Measurements from ENCODE around the gene BTN1A1.

BTN1A1 gene

DNA sequence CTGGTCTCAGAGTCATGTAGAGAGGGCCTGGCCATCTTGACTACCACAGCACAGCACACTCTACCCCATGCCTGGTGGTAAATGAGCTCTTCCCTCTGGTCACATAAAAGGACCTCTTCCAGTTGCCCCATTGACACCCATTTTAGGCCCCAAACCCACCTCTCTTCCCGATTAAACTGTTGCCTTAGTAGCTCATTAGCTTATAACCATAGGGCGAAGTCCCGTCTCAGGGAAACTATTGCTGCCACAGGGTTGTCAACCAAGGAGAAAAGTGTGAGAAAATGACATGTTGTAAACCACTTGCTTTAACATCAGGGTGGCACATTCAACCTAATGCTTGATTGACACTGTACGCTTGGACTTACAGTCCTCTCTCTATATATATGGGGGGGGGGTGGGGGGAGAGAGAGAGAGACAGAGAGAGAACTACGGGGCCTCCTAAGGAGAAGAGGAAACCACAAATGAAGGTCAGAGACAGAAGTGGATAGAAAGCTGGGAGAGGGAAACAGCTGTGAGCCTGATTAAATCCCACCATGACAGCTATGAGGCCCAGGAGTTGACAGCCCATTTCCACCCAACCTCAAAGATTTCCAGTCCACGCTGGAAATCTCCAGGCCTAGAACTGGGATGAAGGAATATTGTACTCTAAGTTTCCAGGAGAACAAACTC lies 14.9 kb upstream of the BTN1A1 start:
- TF ChIP-seq, protein P1, sequence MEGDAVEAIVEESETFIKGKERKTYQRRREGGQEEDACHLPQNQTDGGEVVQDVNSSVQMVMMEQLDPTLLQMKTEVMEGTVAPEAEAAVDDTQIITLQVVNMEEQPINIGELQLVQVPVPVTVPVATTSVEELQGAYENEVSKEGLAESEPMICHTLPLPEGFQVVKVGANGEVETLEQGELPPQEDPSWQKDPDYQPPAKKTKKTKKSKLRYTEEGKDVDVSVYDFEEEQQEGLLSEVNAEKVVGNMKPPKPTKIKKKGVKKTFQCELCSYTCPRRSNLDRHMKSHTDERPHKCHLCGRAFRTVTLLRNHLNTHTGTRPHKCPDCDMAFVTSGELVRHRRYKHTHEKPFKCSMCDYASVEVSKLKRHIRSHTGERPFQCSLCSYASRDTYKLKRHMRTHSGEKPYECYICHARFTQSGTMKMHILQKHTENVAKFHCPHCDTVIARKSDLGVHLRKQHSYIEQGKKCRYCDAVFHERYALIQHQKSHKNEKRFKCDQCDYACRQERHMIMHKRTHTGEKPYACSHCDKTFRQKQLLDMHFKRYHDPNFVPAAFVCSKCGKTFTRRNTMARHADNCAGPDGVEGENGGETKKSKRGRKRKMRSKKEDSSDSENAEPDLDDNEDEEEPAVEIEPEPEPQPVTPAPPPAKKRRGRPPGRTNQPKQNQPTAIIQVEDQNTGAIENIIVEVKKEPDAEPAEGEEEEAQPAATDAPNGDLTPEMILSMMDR (IDR thresholded peaks at IDR 0.05; ENCODE audit: low read depth, low read length), result no peak
- no peak overlapping the region for H3K4me3 ChIP-seq (ENCODE audit: low read depth, low read length)

DNA sequence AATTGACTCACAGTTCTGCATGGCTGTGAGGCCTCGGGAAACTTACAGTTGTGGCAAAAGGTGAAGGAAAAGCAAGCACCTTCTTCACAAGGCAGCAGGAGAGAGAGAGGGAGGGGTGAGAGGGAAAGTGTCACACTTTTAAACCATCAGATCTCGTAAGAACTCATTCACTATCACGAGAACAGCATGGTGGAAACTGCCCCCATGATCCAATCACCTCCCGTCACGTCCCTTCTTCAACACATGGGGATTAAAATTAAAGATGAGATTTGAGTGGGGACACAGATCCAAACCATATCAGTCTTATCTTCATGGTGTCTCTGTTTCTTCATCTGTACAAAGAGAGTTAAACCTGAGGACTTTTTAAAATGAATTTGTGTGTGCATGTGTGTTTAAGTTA lies 13.7 kb upstream of the BTN1A1 start:
- H3K4me3 ChIP-seq (ENCODE audit: low read depth, low read length), result no peak overlapping the region
- TF ChIP-seq, protein P1 (IDR thresholded peaks at IDR 0.05; ENCODE audit: low read depth, low read length), result no peak

DNA sequence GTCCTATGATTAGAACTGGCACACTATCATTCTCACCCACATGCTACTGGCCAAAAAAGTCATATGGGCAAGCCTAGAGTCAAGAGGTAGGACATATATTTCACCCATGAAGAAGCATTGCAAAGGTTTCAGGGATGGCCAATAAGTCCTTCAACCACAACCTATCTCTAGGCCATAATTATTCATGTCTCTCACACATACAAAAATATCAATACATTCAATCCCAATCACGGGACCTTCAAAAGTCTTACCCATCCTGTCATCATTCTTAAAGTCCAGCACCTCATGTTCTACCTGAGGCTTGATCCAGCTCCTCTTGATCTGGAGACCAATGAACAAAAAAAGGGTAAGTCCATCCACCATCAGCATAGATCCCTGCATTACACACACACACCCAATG lies 12.6 kb upstream of the BTN1A1 start:
- no peak overlapping the region for H3K4me3 ChIP-seq (ENCODE audit: low read depth, low read length)
- TF ChIP-seq, protein P1 (IDR thresholded peaks at IDR 0.05; ENCODE audit: low read depth, low read length), result no peak

DNA sequence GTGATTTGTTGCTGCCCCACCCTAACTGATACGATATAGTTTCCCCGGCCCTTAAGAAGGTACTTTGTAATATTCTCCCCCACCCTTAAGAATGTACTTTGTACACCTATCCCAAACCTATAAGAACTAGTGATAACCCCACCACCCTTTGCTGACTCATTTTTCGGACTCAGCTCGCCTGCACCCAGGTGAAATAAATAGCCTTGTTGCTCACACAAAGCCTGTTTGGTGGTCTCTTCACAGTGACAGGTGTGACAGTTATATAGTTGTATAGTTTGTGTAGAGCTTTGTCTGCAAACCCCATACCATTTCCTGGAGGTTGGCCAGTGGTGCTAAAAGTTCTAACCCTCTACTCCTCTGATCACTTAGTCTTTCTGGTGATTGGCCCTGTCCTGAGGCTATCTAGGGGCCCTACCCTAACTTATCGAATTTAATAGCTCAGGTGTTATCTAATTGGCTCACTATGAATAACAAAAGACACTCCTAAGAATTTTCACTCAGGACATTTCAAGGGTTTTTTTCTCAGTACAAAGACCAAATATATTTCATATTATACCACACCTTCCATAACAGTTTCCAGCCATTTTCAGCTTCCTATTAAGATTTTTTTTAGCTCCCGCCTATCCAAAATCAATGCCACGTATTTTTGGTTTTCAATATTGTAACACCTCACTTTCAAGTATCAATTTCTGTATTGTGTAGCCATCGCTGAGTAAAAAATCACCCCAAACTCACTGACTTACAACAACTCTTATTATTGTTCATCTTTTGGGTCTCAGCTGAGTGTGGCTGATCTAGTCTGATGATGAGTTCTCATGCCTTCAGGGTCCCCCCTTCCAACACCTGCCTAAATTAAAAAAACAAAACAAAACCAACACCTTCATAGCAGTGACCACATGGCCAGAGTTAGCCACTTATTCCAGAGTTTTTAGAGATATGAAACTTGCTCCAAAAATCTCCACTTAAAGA lies 9.8 kb upstream of the BTN1A1 start:
- no peak overlapping the region for H3K4me3 ChIP-seq (ENCODE audit: low read depth, low read length)
- TF ChIP-seq, protein P1 (IDR thresholded peaks at IDR 0.05; ENCODE audit: low read depth, low read length), result no peak

DNA sequence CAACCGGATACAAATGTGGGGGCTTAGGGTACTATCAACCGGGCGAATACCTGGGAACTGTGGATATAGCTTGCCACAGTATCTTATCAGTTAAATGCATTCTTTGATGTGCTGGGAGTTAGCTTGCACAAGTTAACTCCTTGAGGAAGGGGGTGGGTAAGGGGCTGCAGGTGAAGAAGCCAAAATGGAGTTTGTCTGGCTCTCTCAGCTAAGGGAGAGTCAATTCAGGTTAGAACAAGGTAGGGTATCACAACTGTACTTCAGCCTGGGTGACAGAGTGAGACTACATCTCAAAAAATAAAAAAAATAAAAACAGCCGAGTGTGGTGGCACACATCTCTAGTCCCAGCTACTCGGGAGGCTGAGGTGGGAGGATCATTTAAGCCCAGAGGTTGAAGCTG lies 8.5 kb upstream of the BTN1A1 start:
- TF ChIP-seq, protein P1 (IDR thresholded peaks at IDR 0.05; ENCODE audit: low read depth, low read length), result no peak
- H3K4me3 ChIP-seq (ENCODE audit: low read depth, low read length), result no peak overlapping the region

DNA sequence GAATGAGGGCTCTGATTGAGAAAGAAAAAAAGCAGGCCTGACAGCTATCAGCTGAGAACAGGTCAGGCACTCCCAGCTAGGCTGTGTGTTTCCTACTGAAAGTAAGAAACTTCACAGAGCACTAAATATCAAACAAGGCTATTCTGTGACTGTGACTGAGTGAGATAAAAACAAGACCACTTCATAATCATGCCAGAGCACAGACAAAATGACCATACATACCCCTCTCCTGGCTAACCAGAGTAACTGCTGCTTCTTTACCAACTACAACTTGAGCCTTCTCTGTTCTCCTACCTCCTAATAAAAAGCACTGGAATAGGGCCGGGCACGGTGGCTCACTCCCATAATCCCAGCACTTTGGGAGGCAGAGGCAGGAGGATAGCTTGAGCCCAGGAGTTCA lies 6.8 kb upstream of the BTN1A1 start:
- TF ChIP-seq, protein P1 (IDR thresholded peaks at IDR 0.05; ENCODE audit: low read depth, low read length), result peak; percentile 19; the same call in 1 of the 2 replicates
- no peak overlapping the region for H3K4me3 ChIP-seq (ENCODE audit: low read depth, low read length)

DNA sequence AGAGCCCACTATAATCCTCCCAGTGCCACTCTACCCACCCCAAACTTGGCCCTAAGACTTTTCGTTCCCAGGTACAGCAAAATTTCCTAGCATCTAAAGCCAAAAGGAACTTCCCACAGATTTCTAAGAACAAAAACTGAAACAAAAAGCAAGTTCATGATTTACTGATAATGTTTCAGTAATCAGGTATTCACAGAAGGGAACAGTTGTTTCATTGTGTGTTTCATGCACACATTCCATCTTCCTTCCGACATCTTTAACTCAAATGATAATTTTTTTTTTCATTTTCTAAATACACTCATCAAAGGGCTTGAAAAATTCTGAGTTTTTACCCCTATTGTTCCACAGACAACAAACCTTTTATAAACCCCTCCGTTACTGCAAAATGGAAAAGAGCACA lies 6.0 kb upstream of the BTN1A1 start:
- no peak overlapping the region for H3K4me3 ChIP-seq (ENCODE audit: low read depth, low read length)
- TF ChIP-seq, protein P1 (IDR thresholded peaks at IDR 0.05; ENCODE audit: low read depth, low read length), result no peak
